HG02885 (cell line): Measurements from ENCODE around the gene SRL.
A peak's percentile ranks its signal among the peaks of the same experiment; 100 is the strongest.
"Not testable (repeated sequence)": the region's sequence is repeated elsewhere in the genome, so short reads cannot be mapped to it uniquely, and the experiment has no call there.

Source experiments
- ATAC-seq: cut with Tn5 transposase; IDR thresholded peaks from one replicate; pipeline ENCODE4 v1.9.1; 2021; ENCODE audit warnings: mild to moderate bottlenecking; ENCODE audit not compliant: unreplicated experiment, poor library complexity

Gene SRL

GRCh38 chr16:4261557-4262172 lies 19.8 kb upstream of the SRL start:
- ATAC-seq = no peak

- ATAC-seq = no peak
These were observed 18.5 kb upstream of the SRL start for GRCh38 chr16:4260360-4260759.

GRCh38 chr16:4257646-4258556 lies 16.0 kb upstream of the SRL start:
- ATAC-seq = no peak

GRCh38 chr16:4253394-4254150 lies 11.7 kb upstream of the SRL start:
- peak; percentile 94 for ATAC-seq

GRCh38 chr16:4253012-4253393 lies 11.1 kb upstream of the SRL start:
- ATAC-seq = not testable (repeated sequence)

GRCh38 chr16:4249530-4250308 lies 7.8 kb upstream of the SRL start:
- ATAC-seq = no peak

GRCh38 chr16:4247460-4247784 lies 5.5 kb upstream of the SRL start:
- ATAC-seq = no peak

GRCh38 chr16:4246777-4247459 lies 5.0 kb upstream of the SRL start:
- ATAC-seq = no peak

GRCh38 chr16:4245077-4245791 lies 3.4 kb upstream of the SRL start:
- no peak for ATAC-seq

GRCh38 chr16:4244254-4245076 lies 2.6 kb upstream of the SRL start:
- ATAC-seq = no peak

- ATAC-seq = no peak
These were observed 487 bp downstream of the SRL start for GRCh38 chr16:4241258-4241927.

GRCh38 chr16:4240624-4241023 lies 1.3 kb downstream of the SRL start:
- no peak for ATAC-seq

- ATAC-seq = no peak
These were observed 2.2 kb downstream of the SRL start for GRCh38 chr16:4239682-4240175.

- no peak for ATAC-seq
These were observed 2.9 kb downstream of the SRL start for GRCh38 chr16:4239020-4239419.

- ATAC-seq = no peak
These were observed 8.4 kb downstream of the SRL start for GRCh38 chr16:4233431-4233830.

- ATAC-seq = no peak
These were observed 9.1 kb downstream of the SRL start for GRCh38 chr16:4232541-4233386.

- no peak for ATAC-seq
These were observed 10.0 kb downstream of the SRL start for GRCh38 chr16:4231886-4232285.
